ENCODE results near the gene KCNS3.

DNA sequence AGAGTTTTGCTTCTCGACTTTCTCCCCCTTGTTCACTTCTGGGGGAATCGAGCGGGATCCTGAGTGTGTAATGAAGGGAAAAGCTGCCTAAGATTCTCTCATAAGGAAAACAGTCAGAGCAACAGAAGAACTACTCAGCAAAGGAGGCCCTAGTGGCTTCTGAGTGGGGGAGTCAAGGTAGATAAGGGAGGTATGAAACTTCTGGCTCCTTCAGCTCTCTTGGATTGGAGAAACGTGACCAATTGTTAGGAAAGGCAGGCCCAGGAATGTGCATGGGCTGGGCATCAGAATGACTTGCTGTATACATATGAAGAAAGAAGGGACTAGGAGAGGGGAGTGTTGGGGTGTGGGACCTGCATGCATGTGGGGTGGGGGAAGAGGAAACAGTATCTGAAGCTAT lies 73.1 kb downstream of the KCNS3 start:
- TF ChIP-seq, protein P1, sequence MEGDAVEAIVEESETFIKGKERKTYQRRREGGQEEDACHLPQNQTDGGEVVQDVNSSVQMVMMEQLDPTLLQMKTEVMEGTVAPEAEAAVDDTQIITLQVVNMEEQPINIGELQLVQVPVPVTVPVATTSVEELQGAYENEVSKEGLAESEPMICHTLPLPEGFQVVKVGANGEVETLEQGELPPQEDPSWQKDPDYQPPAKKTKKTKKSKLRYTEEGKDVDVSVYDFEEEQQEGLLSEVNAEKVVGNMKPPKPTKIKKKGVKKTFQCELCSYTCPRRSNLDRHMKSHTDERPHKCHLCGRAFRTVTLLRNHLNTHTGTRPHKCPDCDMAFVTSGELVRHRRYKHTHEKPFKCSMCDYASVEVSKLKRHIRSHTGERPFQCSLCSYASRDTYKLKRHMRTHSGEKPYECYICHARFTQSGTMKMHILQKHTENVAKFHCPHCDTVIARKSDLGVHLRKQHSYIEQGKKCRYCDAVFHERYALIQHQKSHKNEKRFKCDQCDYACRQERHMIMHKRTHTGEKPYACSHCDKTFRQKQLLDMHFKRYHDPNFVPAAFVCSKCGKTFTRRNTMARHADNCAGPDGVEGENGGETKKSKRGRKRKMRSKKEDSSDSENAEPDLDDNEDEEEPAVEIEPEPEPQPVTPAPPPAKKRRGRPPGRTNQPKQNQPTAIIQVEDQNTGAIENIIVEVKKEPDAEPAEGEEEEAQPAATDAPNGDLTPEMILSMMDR (IDR thresholded peaks at IDR 0.05) = no peak
- no peak for TF ChIP-seq POLR2A (IDR thresholded peaks at IDR 0.05)
